GM11168 (cell line): ENCODE measurements around the gene FSIP1.

Experiments
- in situ Hi-C: fragments of 300-500 bp; cut with MboI; formaldehyde crosslinking; loops from one replicate; pipeline ENCODE4 v1.12.0; 2022; ENCODE audit warnings: low sequenced_read_pairs; ENCODE audit not compliant: unreplicated experiment

The FSIP1 gene

GRCh38 chr15:39661776-39662175 is 120.9 kb downstream of the FSIP1 start:
- in situ Hi-C loops, result no loop called here

GRCh38 chr15:39658740-39659139 is 123.9 kb downstream of the FSIP1 start:
- in situ Hi-C loops, result no loop called here

GRCh38 chr15:39657668-39658067 is 125.0 kb downstream of the FSIP1 start:
- in situ Hi-C loops, result no loop called here

- in situ Hi-C loops, result no loop called here
Observed at GRCh38 chr15:39657181-39657580, 125.5 kb downstream of the FSIP1 start.

GRCh38 chr15:39654304-39654703 is 128.3 kb downstream of the FSIP1 start:
- in situ Hi-C loops, result no loop called here

- in situ Hi-C loops, result no loop called here
Observed at GRCh38 chr15:39651881-39652280, 130.8 kb downstream of the FSIP1 start.

GRCh38 chr15:39651295-39651694 is 131.3 kb downstream of the FSIP1 start:
- in situ Hi-C loops, result no loop called here

GRCh38 chr15:39649757-39650156 is 132.9 kb downstream of the FSIP1 start:
- in situ Hi-C loops, result no loop called here

- in situ Hi-C loops, result no loop called here
Observed at GRCh38 chr15:39646425-39646824, 136.2 kb downstream of the FSIP1 start.

GRCh38 chr15:39645976-39646257 is 136.7 kb downstream of the FSIP1 start:
- in situ Hi-C loops, result no loop called here

- in situ Hi-C loops, result no loop called here
Observed at GRCh38 chr15:39645138-39645975, 137.3 kb downstream of the FSIP1 start.

GRCh38 chr15:39644136-39644535 is 138.5 kb downstream of the FSIP1 start:
- in situ Hi-C loops, result no loop called here

GRCh38 chr15:39643727-39644126 is 138.9 kb downstream of the FSIP1 start:
- in situ Hi-C loops, result no loop called here

- in situ Hi-C loops, result no loop called here
Observed at GRCh38 chr15:39642011-39642640, 140.5 kb downstream of the FSIP1 start.

GRCh38 chr15:39641191-39641889 is 141.3 kb downstream of the FSIP1 start:
- in situ Hi-C loops, result no loop called here

- in situ Hi-C loops, result no loop called here
Observed at GRCh38 chr15:39640665-39641064, 142.0 kb downstream of the FSIP1 start.

GRCh38 chr15:39639037-39639436 is 143.6 kb downstream of the FSIP1 start:
- in situ Hi-C loops, result no loop called here

GRCh38 chr15:39638041-39638440 is 144.6 kb downstream of the FSIP1 start:
- in situ Hi-C loops, result no loop called here

- in situ Hi-C loops, result no loop called here
Observed at GRCh38 chr15:39631357-39631756, 151.3 kb downstream of the FSIP1 start.

- in situ Hi-C loops, result no loop called here
Observed at GRCh38 chr15:39629906-39630305, 152.7 kb downstream of the FSIP1 start.

- in situ Hi-C loops, result no loop called here
Observed at GRCh38 chr15:39629371-39629770, 153.3 kb downstream of the FSIP1 start.
